ENCODE results near the gene MRM2.
"Not testable (repeated sequence)": the region's sequence is repeated elsewhere in the genome, so short reads cannot be mapped to it uniquely, and the experiment has no call there.

Gene MRM2

DNA sequence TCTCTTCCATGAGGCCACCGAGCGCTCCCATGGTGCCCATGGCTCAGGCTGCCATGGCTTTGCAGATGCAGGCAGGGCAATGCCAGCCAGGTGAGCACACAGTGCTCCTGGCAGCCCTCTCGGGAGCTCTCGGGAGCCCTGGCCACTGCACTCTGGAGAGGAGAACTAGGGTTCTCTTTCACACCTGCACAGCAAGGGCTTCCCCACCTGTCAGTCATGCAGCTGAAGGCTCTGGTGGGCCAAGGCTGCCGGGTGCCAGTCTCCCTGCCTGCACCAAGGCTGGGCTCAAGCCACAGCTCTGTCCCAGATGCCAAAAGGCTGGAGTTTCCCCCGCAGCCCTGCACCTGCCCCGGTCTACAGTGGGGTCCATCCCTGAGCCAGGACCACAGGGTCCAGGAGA lies 32.7 kb upstream of the MRM2 start:
- in situ Hi-C loops (cut with MboI; ENCODE audit: low sequenced_read_pairs), result no loop called here
- no peaks in the 10 kb centered on the region for H3K27me3 ChIP-seq (ENCODE audit: low read depth)
- H3K4me1 ChIP-seq, result no peaks in the 10 kb centered on the region
- H3K9me3 ChIP-seq, result no peaks in the 10 kb centered on the region
- no peak for DNase-seq (ENCODE audit: low spot score in 2 of 2)
- H3K4me3 ChIP-seq, result no peak overlapping the region
- H3K36me3 ChIP-seq (replicated peaks), result no peaks in the 10 kb centered on the region; the same call in 1 of the 2 replicates

DNA sequence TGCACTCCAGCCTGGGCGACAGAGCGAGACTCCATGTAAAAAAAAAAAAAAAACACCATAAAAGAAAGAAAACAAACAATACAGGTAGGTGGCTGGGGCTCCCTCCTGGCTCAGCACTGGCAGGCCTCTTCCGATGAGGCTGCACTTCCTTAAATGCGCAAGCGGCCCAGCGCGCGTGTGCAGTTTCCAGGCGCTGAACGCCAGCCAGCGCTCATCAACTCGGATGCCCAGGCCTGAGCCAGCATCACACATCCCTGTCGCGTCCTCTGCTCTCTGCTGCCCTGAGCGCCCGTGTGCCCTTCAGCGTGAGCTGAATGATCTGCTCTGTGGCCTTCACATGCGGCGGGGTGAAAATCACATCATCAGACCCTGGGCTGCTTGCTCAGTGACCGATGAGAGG lies 31.9 kb upstream of the MRM2 start:
- Histone ChIP-seq H3K4me1 (0 out of 2 replicates have a peak, but pooled peaks cover 2% of the 10 kb centered on the region), H3K4me3 (no peak overlapping the region), H3K27me3 (ENCODE audit: low read depth) (no peaks in the 10 kb centered on the region), H3K36me3 (replicated peaks) (no peaks in the 10 kb centered on the region; the same call in 1 of the 2 replicates), H3K9me3 (no peaks in the 10 kb centered on the region)
- in situ Hi-C loops (cut with MboI; ENCODE audit: low sequenced_read_pairs), result no loop called here
- DNase-seq (ENCODE audit: low spot score in 2 of 2), result no peak

DNA sequence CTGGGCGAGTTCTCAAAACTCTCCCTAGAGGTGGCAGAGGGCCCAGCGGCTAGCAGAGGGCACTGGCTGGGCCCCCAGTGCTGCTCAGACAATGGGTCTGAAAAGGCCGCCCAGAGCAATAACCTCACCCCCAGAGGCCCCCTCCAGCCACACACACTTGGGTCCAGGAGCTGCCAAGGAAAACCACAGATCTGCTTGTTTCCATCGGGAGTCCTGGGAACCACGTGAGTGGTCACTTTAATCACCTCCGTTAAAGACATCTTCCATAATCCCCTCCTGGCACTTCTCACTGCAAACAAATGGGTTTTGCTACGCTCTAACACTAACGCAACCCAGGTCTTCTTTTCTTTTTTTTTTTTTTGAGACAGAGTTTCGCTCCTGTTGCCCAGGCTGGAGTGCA lies 30.0 kb upstream of the MRM2 start:
- Histone ChIP-seq H3K9me3 (no peaks in the 10 kb centered on the region), H3K4me1 (0 out of 2 replicates have a peak, but pooled peaks cover 2% of the 10 kb centered on the region), H3K4me3 (no peak overlapping the region), H3K27me3 (ENCODE audit: low read depth) (no peaks in the 10 kb centered on the region), H3K36me3 (replicated peaks) (no peaks in the 10 kb centered on the region; the same call in 1 of the 2 replicates)
- in situ Hi-C loops (cut with MboI; ENCODE audit: low sequenced_read_pairs), result no loop called here
- no peak for DNase-seq (ENCODE audit: low spot score in 2 of 2)

DNA sequence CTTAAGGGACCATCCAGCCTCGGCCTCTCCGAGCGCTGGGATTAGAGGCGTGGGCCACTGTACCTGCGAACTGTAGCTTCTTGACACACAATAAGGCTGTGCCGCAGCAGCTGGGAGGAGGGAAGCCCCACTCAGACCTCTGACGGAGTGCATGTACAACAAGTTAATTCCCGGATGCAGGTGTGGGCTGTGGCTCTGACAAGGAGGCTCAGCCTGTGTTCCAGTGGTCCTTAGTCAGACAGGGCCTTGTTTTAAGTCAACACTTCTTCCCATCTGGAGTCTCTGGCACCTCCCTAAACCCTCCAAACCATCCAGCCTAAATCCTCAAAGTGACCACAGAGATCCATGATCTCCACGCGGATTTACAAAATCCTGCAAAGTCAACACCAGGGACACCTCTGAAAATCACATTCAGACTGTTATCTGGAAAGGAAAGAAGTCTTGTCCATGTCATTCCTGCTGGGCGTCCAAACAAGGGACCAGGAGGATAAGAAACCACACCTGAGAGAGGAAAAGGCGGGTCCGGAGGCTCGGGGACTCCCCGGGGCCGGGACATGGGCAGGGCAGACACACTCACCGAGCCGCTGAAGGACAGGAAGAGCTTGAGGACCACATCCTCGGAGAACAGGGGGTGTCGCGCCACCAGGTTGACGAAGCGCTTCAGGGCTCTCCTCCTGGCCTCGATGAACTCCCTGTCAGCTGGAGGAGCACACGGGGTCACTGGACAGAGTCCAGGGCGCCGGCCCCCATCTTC lies 29.4 kb upstream of the MRM2 start:
- Histone ChIP-seq H3K9me3 (no peaks in the 10 kb centered on the region), H3K36me3 (replicated peaks) (no peaks in the 10 kb centered on the region; the same call in 1 of the 2 replicates), H3K27me3 (ENCODE audit: low read depth) (no peaks in the 10 kb centered on the region), H3K4me3 (no peak overlapping the region), H3K4me1 (0 out of 2 replicates have a peak, but pooled peaks cover 2% of the 10 kb centered on the region)
- no peak for DNase-seq (ENCODE audit: low spot score in 2 of 2)
- in situ Hi-C loops (cut with MboI; ENCODE audit: low sequenced_read_pairs), result no loop called here

DNA sequence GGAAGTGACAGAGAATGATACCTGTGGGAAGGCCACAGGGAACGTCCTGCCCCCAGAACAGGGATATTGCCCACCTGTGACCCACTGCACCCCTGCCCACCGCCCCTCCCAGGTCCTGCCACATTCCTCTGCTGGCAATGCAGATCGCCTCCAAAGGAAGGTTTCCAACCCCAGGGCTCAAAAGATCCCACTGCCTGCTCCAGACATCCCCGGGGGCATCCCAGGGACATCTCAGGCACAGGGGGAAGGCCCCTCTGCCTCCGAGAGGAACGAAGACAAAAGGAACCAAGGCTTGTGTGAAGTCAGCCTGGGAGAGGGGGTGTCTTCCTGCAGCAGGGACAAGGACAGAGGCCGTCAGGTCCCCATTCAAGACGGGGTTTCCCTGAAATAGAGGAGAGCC lies 28.5 kb upstream of the MRM2 start:
- no peak for DNase-seq (ENCODE audit: low spot score in 2 of 2)
- no peaks in the 10 kb centered on the region for H3K27me3 ChIP-seq (ENCODE audit: low read depth)
- H3K9me3 ChIP-seq, result no peaks in the 10 kb centered on the region
- 0 out of 2 replicates have a peak, but pooled peaks cover 2% of the 10 kb centered on the region for H3K4me1 ChIP-seq
- H3K36me3 ChIP-seq (replicated peaks), result no peaks in the 10 kb centered on the region; the same call in 1 of the 2 replicates
- in situ Hi-C loops (cut with MboI; ENCODE audit: low sequenced_read_pairs), result no loop called here
- no peak overlapping the region for H3K4me3 ChIP-seq

DNA sequence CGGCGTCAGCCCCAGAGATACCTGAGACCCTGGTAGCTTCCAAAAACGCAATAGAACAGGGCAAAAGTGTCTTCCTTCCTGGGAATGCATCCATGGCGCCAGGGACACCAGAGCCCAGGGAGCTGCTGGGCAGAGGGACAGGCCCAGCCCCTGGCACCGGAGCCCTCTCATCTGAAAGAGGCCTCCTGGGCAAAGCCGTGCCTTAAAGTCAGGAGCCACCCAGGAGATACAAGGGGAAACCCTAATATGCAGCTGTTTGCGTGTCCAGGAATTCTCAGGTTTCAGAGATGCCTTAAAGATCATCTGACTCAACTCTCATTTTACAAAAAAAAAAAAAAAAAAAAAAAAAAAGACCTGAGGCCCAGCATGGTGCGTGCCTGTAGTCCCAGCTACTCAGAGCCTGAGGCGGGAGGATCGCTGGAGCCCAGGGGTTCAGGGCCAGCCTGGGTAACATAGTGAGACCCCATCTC lies 28.0 kb upstream of the MRM2 start:
- Histone ChIP-seq H3K4me3 (no peak overlapping the region), H3K36me3 (replicated peaks) (no peaks in the 10 kb centered on the region; the same call in 1 of the 2 replicates), H3K27me3 (ENCODE audit: low read depth) (no peaks in the 10 kb centered on the region), H3K4me1 (0 out of 2 replicates have a peak, but pooled peaks cover 2% of the 10 kb centered on the region), H3K9me3 (no peaks in the 10 kb centered on the region)
- no peak for DNase-seq (ENCODE audit: low spot score in 2 of 2)
- in situ Hi-C loops (cut with MboI; ENCODE audit: low sequenced_read_pairs), result no loop called here

DNA sequence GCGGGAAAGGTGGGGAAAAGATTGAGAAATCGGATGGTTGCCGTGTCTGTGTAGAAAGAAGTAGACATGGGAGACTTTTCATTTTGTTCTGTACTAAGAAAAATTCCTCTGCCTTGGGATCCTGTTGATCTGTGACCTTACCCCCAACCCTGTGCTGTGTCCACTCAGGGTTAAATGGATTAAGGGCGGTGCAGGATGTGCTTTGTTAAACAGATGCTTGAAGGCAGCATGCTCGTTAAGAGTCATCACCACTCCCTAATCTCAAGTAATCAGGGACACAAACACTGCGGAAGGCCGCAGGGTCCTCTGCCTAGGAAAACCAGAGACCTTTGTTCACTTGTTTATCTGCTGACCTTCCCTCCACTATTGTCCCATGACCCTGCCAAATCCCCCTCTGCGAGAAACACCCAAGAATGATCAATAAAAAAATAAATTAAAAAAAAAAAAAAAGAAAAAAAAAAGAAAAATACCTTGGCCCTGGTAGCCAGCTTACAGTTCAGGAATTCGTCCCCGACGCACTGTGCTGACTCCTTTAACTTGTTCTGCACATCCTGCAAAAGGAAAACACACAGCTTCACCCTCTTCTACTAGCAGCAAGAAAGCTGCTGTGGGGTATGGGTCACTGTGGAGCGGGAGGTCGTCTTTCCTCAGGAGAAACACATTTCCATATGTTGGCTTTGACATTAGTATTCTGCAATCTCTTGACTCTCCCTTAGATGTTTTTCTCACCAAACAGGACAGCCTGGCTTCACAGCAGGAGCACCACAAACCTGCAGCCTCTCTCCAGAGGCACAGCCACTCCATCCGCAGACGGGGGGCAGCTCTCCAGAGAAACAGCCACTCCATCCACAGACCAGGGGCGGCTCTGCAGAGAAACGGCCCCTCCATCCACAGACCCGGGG lies 27.3 kb upstream of the MRM2 start:
- H3K9me3 ChIP-seq; DNase-seq (ENCODE audit: low spot score in 2 of 2); H3K36me3 ChIP-seq (replicated peaks); H3K4me3 ChIP-seq; H3K27me3 ChIP-seq (ENCODE audit: low read depth); H3K4me1 ChIP-seq; in situ Hi-C loops (cut with MboI; ENCODE audit: low sequenced_read_pairs): not testable (repeated sequence)

DNA sequence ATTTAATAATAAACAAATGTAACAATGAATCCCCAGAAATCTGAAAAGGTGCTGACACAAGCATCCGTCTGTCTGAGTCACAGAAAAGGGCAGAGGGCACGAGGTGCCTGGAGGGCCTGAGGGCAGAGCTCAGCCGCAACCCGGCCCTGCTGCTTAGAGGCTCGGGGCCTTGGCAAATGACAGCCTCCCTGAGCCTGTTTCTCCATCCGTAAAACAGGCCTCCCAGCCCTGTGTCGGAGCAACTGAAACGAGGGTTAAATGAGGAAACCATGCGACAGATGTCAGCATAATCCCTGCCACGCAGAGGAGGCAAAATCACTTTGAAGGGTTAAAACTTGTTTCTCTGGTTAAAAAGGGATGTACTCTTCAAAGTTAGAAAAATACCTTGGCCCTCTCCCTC lies 24.9 kb upstream of the MRM2 start:
- Histone ChIP-seq H3K36me3 (replicated peaks) (no peaks in the 10 kb centered on the region; the same call in none of the 2 replicates), H3K9me3 (no peaks in the 10 kb centered on the region), H3K27me3 (ENCODE audit: low read depth) (no peaks in the 10 kb centered on the region), H3K4me1 (0 out of 2 replicates have a peak, but pooled peaks cover 2% of the 10 kb centered on the region), H3K4me3 (no peak overlapping the region)
- in situ Hi-C loops (cut with MboI; ENCODE audit: low sequenced_read_pairs), result no loop called here
- no peak for DNase-seq (ENCODE audit: low spot score in 2 of 2)

DNA sequence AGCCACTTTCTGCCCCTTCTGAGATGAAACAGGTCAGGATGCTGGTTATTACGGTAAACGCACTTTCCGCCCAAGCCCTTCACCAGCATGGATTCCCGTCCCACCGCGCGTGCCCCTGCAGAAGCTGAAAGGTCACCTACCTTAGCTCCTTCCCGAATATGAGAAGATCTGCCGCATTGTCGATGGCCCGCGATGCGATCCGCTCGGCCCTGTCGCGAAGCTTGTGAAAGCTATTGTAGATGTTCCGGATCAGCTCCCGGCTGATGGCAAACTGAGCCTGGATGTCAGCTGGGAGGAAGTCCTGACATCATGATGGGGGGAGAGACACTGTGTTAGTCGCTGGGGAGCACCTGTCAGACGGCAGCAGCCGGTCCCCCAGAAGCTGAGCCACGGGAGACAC lies 22.2 kb upstream of the MRM2 start:
- Histone ChIP-seq H3K4me1 (no peaks in the 10 kb centered on the region), H3K36me3 (replicated peaks) (no peaks in the 10 kb centered on the region; the same call in 1 of the 2 replicates), H3K9me3 (no peaks in the 10 kb centered on the region), H3K4me3 (no peak overlapping the region), H3K27me3 (ENCODE audit: low read depth) (no peaks in the 10 kb centered on the region)
- no peak for DNase-seq (ENCODE audit: low spot score in 2 of 2)
- in situ Hi-C loops (cut with MboI; ENCODE audit: low sequenced_read_pairs), result no loop called here

DNA sequence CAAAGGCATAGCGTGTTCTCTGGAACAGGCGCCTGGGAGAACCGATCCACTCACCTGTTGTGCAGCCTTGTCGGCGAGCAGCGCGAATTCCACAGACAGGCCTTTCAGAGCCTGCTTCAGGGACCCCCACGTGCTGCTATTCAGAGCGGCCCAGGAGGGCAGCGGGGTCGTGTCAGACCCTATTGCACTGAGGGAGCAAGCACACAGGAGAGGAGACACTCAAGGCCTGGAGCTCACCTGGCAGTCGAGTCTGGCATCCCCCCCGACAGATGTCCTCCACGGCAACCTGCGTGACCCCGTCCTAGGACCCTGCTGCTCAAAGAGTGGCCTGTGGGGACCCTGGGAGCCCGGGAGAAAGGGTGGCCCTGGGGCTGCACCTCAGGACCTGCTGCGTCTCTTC lies 21.2 kb upstream of the MRM2 start:
- Histone ChIP-seq H3K36me3 (replicated peaks) (no peaks in the 10 kb centered on the region; the same call in 1 of the 2 replicates), H3K4me3 (no peak overlapping the region), H3K9me3 (no peaks in the 10 kb centered on the region), H3K27me3 (ENCODE audit: low read depth) (no peaks in the 10 kb centered on the region), H3K4me1 (no peaks in the 10 kb centered on the region)
- in situ Hi-C loops (cut with MboI; ENCODE audit: low sequenced_read_pairs), result no loop called here
- no peak for DNase-seq (ENCODE audit: low spot score in 2 of 2)

DNA sequence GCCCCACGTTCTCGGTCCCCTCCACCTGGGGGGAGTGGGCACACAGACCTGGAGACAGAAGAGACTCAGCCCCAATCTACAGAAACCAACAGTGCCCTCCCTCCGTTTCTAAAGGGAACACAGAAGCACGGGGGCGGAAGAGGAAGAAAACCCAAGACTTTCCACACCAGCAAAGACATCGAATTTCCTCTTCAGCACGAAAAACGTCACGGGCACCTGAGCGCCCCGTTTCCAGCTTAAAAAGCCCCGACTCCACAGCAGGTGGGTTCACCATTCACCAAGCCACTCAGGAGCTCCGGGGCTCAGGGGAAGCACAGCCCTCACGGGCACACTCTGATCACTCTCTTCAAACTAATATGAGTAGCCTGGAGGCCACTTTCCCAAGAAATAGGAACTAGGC lies 19.6 kb upstream of the MRM2 start:
- H3K4me3 ChIP-seq, result no peak overlapping the region
- H3K36me3 ChIP-seq (replicated peaks), result no peaks in the 10 kb centered on the region; the same call in 1 of the 2 replicates
- H3K27me3 ChIP-seq (ENCODE audit: low read depth), result no peaks in the 10 kb centered on the region
- no peak for DNase-seq (ENCODE audit: low spot score in 2 of 2)
- no peaks in the 10 kb centered on the region for H3K9me3 ChIP-seq
- H3K4me1 ChIP-seq, result no peaks in the 10 kb centered on the region
- in situ Hi-C loops (cut with MboI; ENCODE audit: low sequenced_read_pairs), result no loop called here

DNA sequence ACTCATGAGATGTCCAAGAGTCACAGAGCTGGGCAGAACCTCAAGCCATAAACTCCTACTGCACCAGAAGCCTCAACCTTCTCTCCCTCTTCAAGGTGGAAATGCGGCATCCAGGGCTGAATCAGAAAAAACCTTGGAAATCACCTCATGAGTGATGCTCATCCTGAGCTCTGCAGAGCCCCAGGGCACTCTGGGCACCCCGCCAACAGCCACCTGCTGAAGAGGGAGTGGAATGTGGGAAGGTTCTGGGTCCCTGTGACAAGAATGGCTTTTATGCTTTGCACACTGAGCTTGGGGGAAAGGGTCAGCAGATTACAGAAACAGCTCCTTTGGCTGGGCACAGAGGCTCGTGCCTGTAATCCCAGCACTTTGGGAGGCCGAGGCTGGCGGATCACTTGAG lies 18.8 kb upstream of the MRM2 start:
- Histone ChIP-seq H3K4me1 (no peaks in the 10 kb centered on the region), H3K9me3 (no peaks in the 10 kb centered on the region), H3K36me3 (replicated peaks) (no peaks in the 10 kb centered on the region; the same call in 1 of the 2 replicates), H3K27me3 (ENCODE audit: low read depth) (no peaks in the 10 kb centered on the region), H3K4me3 (no peak overlapping the region)
- in situ Hi-C loops (cut with MboI; ENCODE audit: low sequenced_read_pairs), result no loop called here
- DNase-seq (ENCODE audit: low spot score in 2 of 2), result peak; percentile 20 to 76

DNA sequence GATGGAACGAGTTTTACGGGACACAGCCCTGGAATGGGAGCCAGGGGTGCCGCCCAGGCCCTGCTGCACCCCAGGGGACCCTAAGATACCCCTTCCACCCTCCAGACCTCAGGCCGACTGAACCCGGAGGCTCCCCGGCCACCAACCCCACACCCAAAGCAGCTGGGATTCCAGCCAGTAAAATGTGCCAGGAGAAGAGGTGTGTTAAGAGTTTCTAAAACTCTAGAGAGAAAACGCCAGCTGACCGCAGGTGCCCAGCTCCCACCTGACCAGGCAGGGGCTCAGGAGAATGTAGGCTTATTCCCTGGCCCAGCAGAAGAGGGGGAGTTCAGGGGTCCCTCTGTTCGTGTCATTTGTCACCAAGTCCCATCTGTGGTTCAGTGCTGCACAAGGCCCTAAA lies 17.5 kb upstream of the MRM2 start:
- Histone ChIP-seq H3K9me3 (no peaks in the 10 kb centered on the region), H3K4me3 (no peak overlapping the region), H3K27me3 (ENCODE audit: low read depth) (no peaks in the 10 kb centered on the region), H3K4me1 (no peaks in the 10 kb centered on the region), H3K36me3 (replicated peaks) (no peaks in the 10 kb centered on the region; the same call in 1 of the 2 replicates)
- DNase-seq (ENCODE audit: low spot score in 2 of 2), result no peak
- in situ Hi-C loops (cut with MboI; ENCODE audit: low sequenced_read_pairs), result no loop called here

All from HAP-1 (cell line).